IPS-20b (cell line): ENCODE data around the gene OSBPL1A.

Experiments used
- H3K27ac ChIP-seq: one replicate; pipeline ENCODE4 v1.5.1; 2013; ENCODE audit warnings: low read length
- H3K27me3 ChIP-seq: 2 replicates; pipeline ENCODE4 v1.6.1; 2013; ENCODE audit warnings: mild to moderate bottlenecking, low read length, inconsistent platforms; ENCODE audit not compliant: insufficient read depth
- H3K36me3 ChIP-seq: 2 replicates; pipeline ENCODE4 v1.6.1; 2013; ENCODE audit warnings: low read depth, mild to moderate bottlenecking, inconsistent platforms, low read length, moderate library complexity; ENCODE audit not compliant: insufficient read depth
- H3K4me1 ChIP-seq: 2 replicates; pipeline ENCODE4 v1.6.1; 2013; ENCODE audit warnings: mild to moderate bottlenecking, control low read depth, inconsistent platforms, low read length, moderate library complexity; ENCODE audit not compliant: insufficient read depth
- H3K4me3 ChIP-seq: 2 replicates; pipeline ENCODE4 v1.5.1; 2013; ENCODE audit warnings: mild to moderate bottlenecking, low read length, inconsistent platforms
- H3K9ac ChIP-seq: 2 replicates; pipeline ENCODE4 v1.6.1; 2013; ENCODE audit warnings: low read depth, mild to moderate bottlenecking, inconsistent platforms, low read length, moderate library complexity
- H3K9me3 ChIP-seq: 2 replicates; pipeline ENCODE4 v1.6.1; 2013; ENCODE audit warnings: mild to moderate bottlenecking, low read depth, low read length, inconsistent platforms; ENCODE audit not compliant: insufficient read depth

Gene OSBPL1A

DNA sequence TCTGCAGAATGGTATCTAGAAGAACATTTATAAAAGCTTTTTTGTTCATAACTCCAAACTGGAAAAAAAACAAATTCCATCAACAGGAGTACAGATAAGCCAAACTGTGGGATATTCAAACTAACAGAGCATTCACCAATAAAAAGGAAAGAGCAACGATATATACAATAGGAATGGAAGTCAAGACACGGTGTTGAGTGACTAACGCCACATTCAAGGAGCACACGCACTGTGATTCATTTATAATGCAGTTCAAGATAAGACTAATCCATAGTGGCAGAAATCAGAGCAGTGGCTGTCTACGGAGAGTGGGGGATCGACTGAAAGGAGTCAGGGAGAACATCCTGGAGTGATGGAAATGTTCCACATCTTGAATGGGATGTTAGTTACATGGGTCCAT is 188.1 kb downstream of the OSBPL1A start:
- no peaks in the 10 kb centered on the region for H3K36me3 ChIP-seq
- no peak overlapping the region for H3K4me3 ChIP-seq
- H3K27ac ChIP-seq: no peak overlapping the region
- peaks cover 15% of the 10 kb centered on the region for H3K4me1 ChIP-seq
- no peaks in the 10 kb centered on the region for H3K27me3 ChIP-seq
- no peaks in the 10 kb centered on the region for H3K9me3 ChIP-seq
- H3K9ac ChIP-seq: no peak overlapping the region

DNA sequence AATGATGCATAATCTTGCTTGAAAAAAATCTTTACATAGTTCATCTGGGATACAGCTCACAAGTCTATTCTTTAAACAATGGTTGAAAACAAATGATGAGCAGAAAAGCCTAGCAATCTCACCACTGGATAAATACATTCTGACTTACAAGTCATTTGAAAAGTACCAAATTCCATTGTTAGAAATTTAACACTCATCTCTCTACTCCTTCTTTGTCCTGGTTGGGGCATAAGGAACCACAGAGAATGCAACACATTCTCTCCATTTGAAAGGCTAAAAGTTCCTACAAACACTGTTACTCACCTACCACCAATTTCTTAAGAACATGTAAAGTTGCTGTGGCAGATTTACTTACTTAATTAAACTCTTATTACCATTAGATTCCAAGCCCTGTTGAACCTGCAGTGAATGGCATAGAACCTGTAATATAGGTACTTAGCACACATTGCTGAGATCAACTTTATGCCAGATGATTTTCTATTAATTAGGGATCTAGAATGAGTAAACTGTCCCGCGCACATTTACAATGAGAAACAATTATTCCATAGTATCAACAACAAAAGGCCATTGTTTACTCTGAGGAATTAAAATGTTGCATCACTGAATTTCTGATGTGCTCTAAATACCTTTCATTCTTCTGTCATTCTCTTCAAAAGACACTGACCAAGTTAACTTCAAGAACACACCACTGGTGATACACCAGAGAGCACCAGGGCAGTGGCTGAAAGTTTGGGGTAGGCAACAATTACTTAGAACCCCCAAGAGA is 189.2 kb downstream of the OSBPL1A start:
- H3K4me1 ChIP-seq: peaks cover 9% of the 10 kb centered on the region; the same call in 1 of the 2 replicates
- H3K27ac ChIP-seq: no peak overlapping the region

DNA sequence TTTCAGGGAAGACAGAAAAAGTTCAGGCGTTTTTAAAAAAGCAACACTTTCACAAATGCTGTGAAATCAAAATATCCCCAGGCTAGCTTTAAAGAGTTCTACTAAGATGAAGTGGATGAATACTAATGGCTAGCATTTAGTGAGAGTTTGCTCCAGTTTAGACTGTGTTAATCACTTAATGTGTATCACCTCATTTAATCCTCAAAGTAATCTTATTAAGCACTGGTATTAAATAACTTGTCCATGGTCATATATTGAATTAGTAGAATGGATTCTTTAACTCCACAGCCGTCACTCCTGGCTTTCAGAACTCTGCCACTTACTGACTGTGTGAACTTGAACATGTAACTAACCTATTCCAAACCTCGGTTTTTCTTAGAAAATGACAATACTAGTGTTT is 192.7 kb downstream of the OSBPL1A start:
- no peak overlapping the region for H3K27ac ChIP-seq
- H3K9me3 ChIP-seq: no peaks in the 10 kb centered on the region
- H3K27me3 ChIP-seq: no peaks in the 10 kb centered on the region
- peaks cover 9% of the 10 kb centered on the region; the same call in 1 of the 2 replicates for H3K4me1 ChIP-seq
- H3K9ac ChIP-seq: no peak overlapping the region
- no peak overlapping the region for H3K4me3 ChIP-seq
- no peaks in the 10 kb centered on the region for H3K36me3 ChIP-seq

More for the DNA sequence above, 189.2 kb downstream of the OSBPL1A start:
- Histone ChIP-seq H3K4me3 (no peak overlapping the region), H3K27me3 (no peaks in the 10 kb centered on the region), H3K9me3 (no peaks in the 10 kb centered on the region), H3K36me3 (no peaks in the 10 kb centered on the region), H3K9ac (no peak overlapping the region)

DNA sequence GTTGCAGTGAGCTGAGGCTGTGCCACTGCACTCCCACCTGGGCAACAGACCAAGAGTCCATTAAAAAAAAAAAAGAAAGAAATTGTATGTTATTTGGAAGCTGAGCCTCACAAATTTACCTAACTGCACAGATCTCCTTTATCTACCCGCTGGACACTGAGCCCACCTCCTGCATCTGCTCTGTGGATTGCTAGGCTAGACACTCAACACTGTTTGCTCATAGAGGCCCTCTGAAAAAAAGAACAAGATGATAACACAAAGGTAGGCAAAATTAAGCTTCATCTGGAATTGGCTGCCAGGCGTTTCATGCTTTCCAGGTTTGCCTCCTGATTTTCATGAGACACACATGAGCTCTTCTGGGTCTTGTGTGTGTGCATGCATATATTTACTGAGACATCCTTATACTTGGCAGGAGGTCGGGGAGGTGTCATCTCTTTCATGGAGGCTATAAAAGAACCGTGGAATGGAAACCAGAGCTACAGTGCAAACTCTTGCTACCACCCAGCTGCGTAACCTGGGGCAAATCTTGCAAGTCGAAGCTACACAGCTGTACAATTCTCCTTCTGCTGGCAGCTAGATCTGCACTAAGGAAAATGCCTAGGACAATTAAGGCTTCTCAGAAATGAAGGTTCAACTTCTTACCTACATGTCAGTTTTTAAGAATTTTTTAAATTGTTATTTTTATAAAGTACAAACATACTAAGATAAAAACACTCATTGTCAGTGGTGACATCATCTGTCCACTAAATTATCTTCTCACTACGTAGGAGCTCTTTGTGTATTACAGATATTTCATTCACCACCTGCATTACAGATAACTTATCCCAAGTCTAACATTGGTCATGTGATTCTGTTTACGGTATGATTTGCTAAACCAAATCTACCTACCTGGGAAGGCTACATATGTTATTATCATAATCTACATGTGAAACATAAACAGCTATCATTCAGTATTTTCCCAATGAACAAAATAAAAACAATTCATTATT is 195.6 kb downstream of the OSBPL1A start:
- no peaks in the 10 kb centered on the region for H3K36me3 ChIP-seq
- no peak overlapping the region for H3K27ac ChIP-seq
- H3K9me3 ChIP-seq: no peaks in the 10 kb centered on the region
- H3K9ac ChIP-seq: no peak overlapping the region
- no peak overlapping the region for H3K4me3 ChIP-seq
- no peaks in the 10 kb centered on the region for H3K4me1 ChIP-seq
- H3K27me3 ChIP-seq: no peaks in the 10 kb centered on the region

DNA sequence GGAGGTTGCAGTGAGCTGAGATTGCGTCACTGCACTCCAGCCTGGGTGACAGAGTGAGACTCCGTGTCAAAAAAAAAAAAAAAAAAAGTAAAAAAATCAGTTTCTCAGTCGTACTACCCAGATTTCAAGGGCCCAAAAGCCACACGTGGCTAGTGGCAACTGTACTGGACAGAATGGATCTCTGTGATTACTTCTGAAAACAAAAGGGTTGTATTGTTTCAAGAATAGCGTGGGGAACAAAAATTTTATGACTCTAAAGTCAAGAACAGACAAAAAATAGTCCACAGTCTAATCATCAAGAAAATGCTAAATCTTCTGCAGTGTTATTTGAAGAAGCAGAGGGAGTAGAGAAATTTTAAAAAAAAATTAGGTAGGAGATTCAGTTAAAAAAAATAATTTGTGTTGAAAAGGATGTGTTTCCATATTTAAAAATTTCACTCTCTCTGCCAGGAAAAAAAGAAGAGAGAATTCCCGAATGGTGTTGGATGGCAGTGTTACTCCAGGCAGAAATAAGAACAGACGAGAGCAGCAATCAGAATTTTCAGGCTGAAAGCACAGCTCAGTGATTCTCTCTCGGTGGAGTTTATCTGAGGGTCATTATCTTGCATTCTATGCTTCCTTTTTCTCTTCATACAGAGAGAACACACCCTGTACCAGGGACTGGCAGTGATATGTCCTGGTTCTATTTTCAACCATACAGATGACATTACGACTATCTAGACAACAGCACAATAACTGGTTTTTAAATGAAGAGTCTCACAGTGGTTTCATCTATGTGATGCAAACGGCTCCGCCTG is 196.9 kb downstream of the OSBPL1A start:
- H3K9ac ChIP-seq: no peak overlapping the region
- H3K27me3 ChIP-seq: no peaks in the 10 kb centered on the region
- no peaks in the 10 kb centered on the region for H3K4me1 ChIP-seq
- no peak overlapping the region for H3K27ac ChIP-seq
- H3K9me3 ChIP-seq: no peaks in the 10 kb centered on the region
- H3K4me3 ChIP-seq: no peak overlapping the region
- H3K36me3 ChIP-seq: peaks cover 1% of the 10 kb centered on the region; the same call in 1 of the 2 replicates

DNA sequence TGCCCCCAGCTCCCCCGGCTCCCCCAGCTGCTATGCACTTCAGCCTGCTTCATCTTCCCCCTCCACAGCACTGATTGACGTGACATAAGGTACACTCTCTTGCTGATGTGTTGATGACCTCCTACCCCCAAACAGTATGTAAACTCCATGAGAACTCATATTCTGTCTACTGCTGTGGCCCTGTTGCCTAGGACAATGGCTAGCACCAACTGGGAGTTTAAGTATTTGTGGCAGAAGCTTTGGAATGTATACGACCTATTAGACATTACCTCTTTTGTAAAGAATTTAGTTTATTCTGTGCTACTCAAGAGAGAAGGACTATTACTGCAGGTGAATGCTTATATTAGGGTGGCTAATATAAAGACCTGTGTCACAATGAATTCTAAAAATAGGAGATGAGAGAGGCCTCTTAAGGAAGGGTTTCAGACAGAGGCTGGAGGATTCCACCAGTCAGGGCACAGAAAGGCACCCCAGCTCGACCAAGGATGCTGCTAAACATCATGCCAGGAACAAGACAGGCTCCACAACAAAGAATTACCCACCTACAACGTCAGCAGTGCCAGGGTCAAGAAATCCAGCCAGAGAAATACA is 198.2 kb downstream of the OSBPL1A start:
- H3K27ac ChIP-seq: no peak overlapping the region
- H3K36me3 ChIP-seq: peaks cover 11% of the 10 kb centered on the region; the same call in 1 of the 2 replicates
- no peak overlapping the region for H3K4me3 ChIP-seq
- no peaks in the 10 kb centered on the region for H3K4me1 ChIP-seq
- no peaks in the 10 kb centered on the region for H3K27me3 ChIP-seq
- no peak overlapping the region for H3K9ac ChIP-seq
- no peaks in the 10 kb centered on the region for H3K9me3 ChIP-seq

DNA sequence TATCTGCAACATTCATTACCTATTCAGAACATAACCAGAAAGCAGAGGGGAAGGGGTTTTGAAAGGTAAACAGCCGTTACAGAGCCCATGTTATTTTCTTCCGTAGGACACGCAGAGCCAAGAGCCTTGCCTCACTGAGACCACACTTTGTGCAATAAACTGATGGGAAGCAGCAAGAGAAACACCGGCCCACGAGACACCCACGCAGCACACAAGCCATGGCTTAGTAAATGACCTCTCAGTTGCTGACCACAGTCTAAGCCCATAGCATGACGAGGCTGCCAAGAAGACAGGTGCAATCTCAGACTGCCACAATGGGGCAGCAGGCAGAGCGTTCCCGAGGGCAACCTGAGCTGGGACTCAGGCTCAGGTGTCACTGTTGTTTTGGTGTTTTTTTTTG is 199.2 kb downstream of the OSBPL1A start:
- no peaks in the 10 kb centered on the region for H3K4me1 ChIP-seq
- H3K9me3 ChIP-seq: no peaks in the 10 kb centered on the region
- peaks cover 12% of the 10 kb centered on the region; the same call in 1 of the 2 replicates for H3K36me3 ChIP-seq
- no peak overlapping the region for H3K27ac ChIP-seq
- H3K27me3 ChIP-seq: no peaks in the 10 kb centered on the region
- H3K4me3 ChIP-seq: no peak overlapping the region
- H3K9ac ChIP-seq: no peak overlapping the region

DNA sequence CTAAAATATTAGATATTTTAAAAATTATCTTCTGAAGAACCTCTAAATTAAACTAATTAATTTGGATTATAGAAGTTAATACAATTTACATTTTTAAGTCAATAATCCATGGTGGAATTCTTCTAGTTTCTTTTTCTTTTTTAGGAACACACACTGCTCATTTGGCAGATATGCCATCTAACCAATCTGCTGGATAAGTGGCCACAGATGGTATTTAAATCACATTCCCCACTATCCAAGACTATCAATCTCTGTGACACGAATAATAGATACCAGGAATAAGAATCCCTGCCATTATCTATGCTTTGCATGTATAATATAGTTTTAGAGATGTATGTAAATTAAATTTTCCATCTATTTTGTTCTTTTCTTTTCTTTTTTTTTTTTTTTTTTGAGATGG is 200.2 kb downstream of the OSBPL1A start:
- Histone ChIP-seq H3K27ac (no peak overlapping the region), H3K36me3 (peaks cover 12% of the 10 kb centered on the region; the same call in 1 of the 2 replicates), H3K9me3 (no peaks in the 10 kb centered on the region), H3K9ac (no peak overlapping the region), H3K4me3 (no peak overlapping the region), H3K4me1 (no peaks in the 10 kb centered on the region), H3K27me3 (no peaks in the 10 kb centered on the region)

DNA sequence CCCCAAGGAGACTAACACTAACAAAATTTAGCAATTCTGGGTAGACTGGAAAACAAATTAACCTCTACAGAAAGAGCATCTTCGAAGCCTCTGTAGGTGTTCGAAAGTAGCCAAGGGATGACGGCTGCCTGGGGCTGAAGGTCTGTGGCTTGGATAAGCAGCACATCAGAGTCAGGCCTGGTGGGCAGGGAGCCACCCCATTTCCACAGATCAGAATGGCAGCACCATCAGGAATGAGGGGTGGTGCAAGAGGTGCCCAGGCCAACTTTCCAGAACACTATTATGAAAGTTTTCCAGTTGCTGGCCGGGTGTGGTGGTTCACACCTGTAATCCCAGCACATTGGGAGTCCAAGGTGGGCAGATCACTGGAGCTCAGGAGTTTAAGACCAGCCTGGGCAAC is 200.9 kb downstream of the OSBPL1A start:
- Histone ChIP-seq H3K9ac (no peak overlapping the region), H3K9me3 (no peaks in the 10 kb centered on the region), H3K27me3 (no peaks in the 10 kb centered on the region), H3K4me3 (no peak overlapping the region), H3K27ac (no peak overlapping the region), H3K4me1 (no peaks in the 10 kb centered on the region), H3K36me3 (peaks cover 12% of the 10 kb centered on the region; the same call in 1 of the 2 replicates)

DNA sequence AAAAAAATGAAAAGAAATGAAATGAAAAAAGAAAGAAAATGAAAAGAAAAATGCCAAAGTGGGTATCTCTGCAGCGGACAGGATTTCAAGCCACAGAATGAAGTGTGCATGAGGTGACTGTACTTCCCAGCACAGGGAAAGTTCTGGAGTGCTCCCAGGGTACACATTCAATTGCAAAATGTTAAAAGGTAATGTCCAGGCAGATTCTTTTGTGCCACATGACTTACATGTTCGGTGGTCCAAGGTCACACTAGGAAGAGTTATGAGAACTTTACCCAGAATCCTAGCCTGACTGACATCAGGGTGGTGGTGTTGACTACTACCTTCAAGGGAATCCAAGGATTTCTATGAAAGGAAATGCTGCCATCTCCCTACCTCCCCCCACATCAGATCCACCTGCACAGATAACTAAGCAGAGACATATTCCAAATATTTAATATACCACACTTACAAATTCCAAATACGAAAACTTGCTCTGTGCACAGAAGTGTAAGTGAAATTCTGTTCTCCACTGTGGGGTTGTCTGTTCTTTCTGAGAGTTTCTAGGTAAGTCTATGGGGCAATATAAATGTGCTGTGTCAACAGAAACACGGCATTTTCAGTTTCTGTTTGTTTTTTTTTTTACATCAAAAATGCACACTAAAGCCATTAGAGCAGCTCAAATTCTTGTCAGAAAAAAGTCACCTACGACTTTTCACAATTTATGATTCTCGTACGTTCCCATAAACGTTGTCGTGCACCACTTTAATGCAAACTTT is 202.1 kb downstream of the OSBPL1A start:
- no peaks in the 10 kb centered on the region for H3K27me3 ChIP-seq
- H3K36me3 ChIP-seq: peaks cover 12% of the 10 kb centered on the region; the same call in 1 of the 2 replicates
- H3K4me1 ChIP-seq: no peaks in the 10 kb centered on the region
- H3K9me3 ChIP-seq: no peaks in the 10 kb centered on the region
- H3K9ac ChIP-seq: no peak overlapping the region
- H3K27ac ChIP-seq: no peak overlapping the region
- no peak overlapping the region for H3K4me3 ChIP-seq
